Measurements from ENCODE around the gene FASTKD1. TPM values are rescaled to one million over a fixed set of nuclear protein-coding genes. Genes with fewer than 3 reads are reported as not detected.
A peak's percentile ranks its signal among the peaks of the same experiment; 100 is the strongest.

FASTKD1 gene
- total RNA-seq, 1 experiment from 2014 or later, result 37.6 TPM

GRCh38 chr2:169584005-169584877 is 10.6 kb upstream of the FASTKD1 start, which contains the start of gene PPIG:
Gene PPIG, plus strand, starts transcription at chr2:169584351. Its CDS starts 19,691 bp downstream, at chr2:169604042.
- peak within 1 kb of the TSS; percentile 98 to 100 for H3K4me3 ChIP-seq (replicated peaks in 1 of 2; ENCODE audit: low read depth in 1 of 2, low read length in 2 of 2)
- peaks cover 0 to 8% of the 10 kb centered on the region in 2 experiments; a peak in 1 of 4 replicates for H3K9me3 ChIP-seq (ENCODE audit: control insufficient read depth in 1 of 2, insufficient read depth in 1 of 2, low read depth in 1 of 2, low read length in 2 of 2)
- no peaks in the 10 kb centered on the region for H3K36me3 ChIP-seq (ENCODE audit: control insufficient read depth in 1 of 2, insufficient read depth in 2 of 2, low read length in 2 of 2)
- H3K9me2 ChIP-seq (ENCODE audit: insufficient read depth), result no peaks in the 10 kb centered on the region
- TSS peak; percentile 94 for BruUV-seq (replicated peaks)
- CTCF ChIA-PET, result no interaction called here
- TF ChIP-seq EGR1 (IDR thresholded peaks at IDR 0.05; ENCODE audit: low read depth) (peak; percentile 51), REST (IDR thresholded peaks at IDR 0.05; ENCODE audit: low read depth) (no peak), JUND (IDR thresholded peaks at IDR 0.05) (no peak), CEBPB (IDR thresholded peaks at IDR 0.05; ENCODE audit: low read depth) (peak; percentile 77), SRF (IDR thresholded peaks at IDR 0.05; ENCODE audit: low read depth) (peak; percentile 95), YY1 (IDR thresholded peaks at IDR 0.05; ENCODE audit: extremely low read depth, insufficient replicate concordance, low read depth, low read length) (peak; percentile 93), EZH2phosphoT487 (IDR thresholded peaks at IDR 0.05; ENCODE audit: borderline replicate concordance) (no peak), SIN3A (IDR thresholded peaks at IDR 0.05; ENCODE audit: low read depth) (peak; percentile 81; the same call in 1 of the 2 replicates), FOSL1 (IDR thresholded peaks at IDR 0.05; ENCODE audit: low read depth) (no peak), POLR2AphosphoS5 (IDR thresholded peaks at IDR 0.05; ENCODE audit: low read depth, low read length) (peak; percentile 67), MAX (IDR thresholded peaks at IDR 0.05) (peak; percentile 86), ZBTB33 (IDR thresholded peaks at IDR 0.05; ENCODE audit: extremely low read depth, insufficient replicate concordance, low read length) (peak; percentile 28), SP1 (IDR thresholded peaks at IDR 0.05; ENCODE audit: low read depth) (peak; percentile 73), ZFX (IDR thresholded peaks at IDR 0.05) (peak; percentile 82), CBX3 (IDR thresholded peaks at IDR 0.05; ENCODE audit: low read depth) (peak; percentile 97), POLR2A (IDR thresholded peaks at IDR 0.05; ENCODE audit: borderline replicate concordance, extremely low read depth, insufficient read depth, insufficient read length) (peak; percentile 22), EZH2 (IDR thresholded peaks at IDR 0.05) (no peak)
- DNase-seq (ENCODE audit: low read depth, low spot score), result peak; percentile 88
- POLR2A ChIA-PET, result interaction anchor here (1.0 kb wide), 1 partner anchor 12 kb away, joined by 9 read pairs; the partner anchor contains the start of gene FASTKD1
- peak within 1 kb of the TSS; percentile 87 for H3K27ac ChIP-seq (ENCODE audit: low read depth, low read length)
- ATAC-seq, result peak; percentile 91
- intact Hi-C loops (cut with micrococcal nuclease), result loop anchor here (1.0 kb wide), 1 partner anchor 11 kb away; the partner anchor contains the start of gene FASTKD1
- peak within 1 kb of the TSS; percentile 79 for H3K4me2 ChIP-seq (ENCODE audit: low read length)
- peak within 1 kb of the TSS; percentile 99 for H3K9ac ChIP-seq (ENCODE audit: low read length)
- RAD21 ChIA-PET (ENCODE audit: low non-redundant PET in 1 of 2, low total read pairs in 2 of 2, uncharacterized antibody in 2 of 2, unreplicated experiment in 2 of 2), result no interaction called here
- H2AFZ ChIP-seq (ENCODE audit: low read depth, low read length, poor library complexity, severe bottlenecking), result peak within 1 kb of the TSS; percentile 99
- no peaks in the 10 kb centered on the region for H3K27me3 ChIP-seq (ENCODE audit: insufficient read depth, low read length)
- H4K20me1 ChIP-seq (ENCODE audit: insufficient read depth), result no peaks in the 10 kb centered on the region
- H3K79me2 ChIP-seq (ENCODE audit: insufficient read depth, low read length), result peaks cover 49% of the 10 kb centered on the region
- peaks cover 10 to 15% of the 10 kb centered on the region in 2 experiments; a peak in 3 of 4 replicates for H3K4me1 ChIP-seq (ENCODE audit: control insufficient read depth in 1 of 2, insufficient read depth in 2 of 2, low read length in 2 of 2)

Measured in HCT116 (cell line).